ENCODE measurements around the gene MAGED1. TPM values are rescaled to one million over a fixed set of nuclear protein-coding genes. Genes with fewer than 3 reads are reported as not detected.
"Not testable (repeated sequence)": the region's sequence is repeated elsewhere in the genome, so short reads cannot be mapped to it uniquely, and the experiment has no call there.

The MAGED1 gene
- total and polyA plus RNA-seq, 2 donors = 50.3 to 131 TPM

DNA sequence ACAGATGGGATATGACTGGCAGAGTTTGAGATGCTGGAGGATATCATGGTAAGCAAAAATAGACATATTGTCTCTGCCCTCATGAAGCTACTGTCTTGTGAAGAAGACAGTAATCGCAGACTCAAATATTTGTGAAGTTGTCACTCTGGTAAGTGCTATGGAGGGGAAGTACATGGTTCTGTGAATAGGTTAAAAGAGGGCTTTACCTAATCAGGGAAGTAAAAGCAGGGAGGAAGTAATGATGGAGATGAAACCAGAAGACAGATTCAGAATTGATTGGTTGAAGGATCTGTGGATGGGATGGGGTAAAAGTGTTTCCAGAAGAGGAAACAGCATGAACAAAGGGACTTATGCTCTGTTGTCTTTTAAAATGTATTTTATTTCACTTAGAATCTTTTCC lies 19.3 kb upstream of the MAGED1 start:
- no peak for DNase-seq (ENCODE audit: extremely low spot score)
- H3K4me3 ChIP-seq (ENCODE audit: low read depth, low read length) = no peak overlapping the region
- 94% methylated on average over 1 of the region's 1 CpG for WGBS
- no peaks in the 10 kb centered on the region for H3K36me3 ChIP-seq (ENCODE audit: insufficient read depth)
- no peaks in the 10 kb centered on the region for H3K4me1 ChIP-seq (ENCODE audit: insufficient read depth)
- no peak overlapping the region for H3K27ac ChIP-seq (ENCODE audit: low read depth)

DNA sequence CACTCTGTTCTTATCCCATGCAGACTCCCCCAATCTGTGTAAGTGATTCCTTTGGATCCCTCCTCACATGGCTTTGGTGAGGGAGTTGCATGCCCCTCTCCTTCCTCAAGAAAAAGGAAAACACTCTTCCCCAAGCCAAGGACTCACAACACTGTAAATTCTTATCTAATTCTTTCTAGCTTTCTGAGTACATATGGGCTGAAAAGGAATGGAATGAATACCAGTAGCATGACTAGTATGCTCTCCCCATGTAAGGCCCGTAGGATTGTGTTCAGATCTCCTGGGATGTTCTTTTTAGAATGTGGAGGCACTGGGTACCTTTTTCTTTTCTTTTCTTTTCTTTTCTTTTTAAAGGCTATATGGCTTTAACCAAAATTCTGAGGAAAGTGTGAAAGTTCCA lies 17.0 kb upstream of the MAGED1 start:
- Histone ChIP-seq H3K4me1 (ENCODE audit: insufficient read depth) (no peaks in the 10 kb centered on the region), H3K36me3 (ENCODE audit: insufficient read depth) (no peaks in the 10 kb centered on the region), H3K4me3 (ENCODE audit: low read depth, low read length) (no peak overlapping the region), H3K27ac (ENCODE audit: low read depth) (no peak overlapping the region)
- DNase-seq (ENCODE audit: extremely low spot score) = no peak
- WGBS = 44% methylated on average over 1 of the region's 1 CpG

DNA sequence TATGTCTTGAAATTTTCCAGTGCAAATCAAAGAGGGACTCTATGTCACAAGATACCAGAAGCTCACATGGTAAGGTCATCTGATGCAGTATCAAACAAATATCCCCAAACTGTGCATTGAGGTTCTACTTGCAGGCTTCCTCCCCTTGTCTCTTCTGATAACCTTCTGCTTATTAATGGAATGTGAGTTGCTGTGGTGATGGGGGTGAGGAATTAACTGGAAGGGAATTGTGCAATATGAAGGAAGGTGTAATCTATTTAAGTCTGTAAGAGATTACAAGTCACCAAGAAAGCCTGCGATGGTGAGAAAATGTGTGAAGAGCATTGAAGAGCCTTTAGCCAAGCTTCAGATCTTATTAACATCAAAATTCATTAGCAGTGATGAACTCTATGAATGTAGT lies 15.4 kb upstream of the MAGED1 start:
- H3K4me3 ChIP-seq (ENCODE audit: low read depth, low read length) = no peak overlapping the region
- H3K27ac ChIP-seq (ENCODE audit: low read depth) = no peak overlapping the region
- DNase-seq (ENCODE audit: extremely low spot score) = no peak
- no peaks in the 10 kb centered on the region for H3K4me1 ChIP-seq (ENCODE audit: insufficient read depth)
- no peaks in the 10 kb centered on the region for H3K36me3 ChIP-seq (ENCODE audit: insufficient read depth)
- 95% methylated on average over 1 of the region's 1 CpG for WGBS

DNA sequence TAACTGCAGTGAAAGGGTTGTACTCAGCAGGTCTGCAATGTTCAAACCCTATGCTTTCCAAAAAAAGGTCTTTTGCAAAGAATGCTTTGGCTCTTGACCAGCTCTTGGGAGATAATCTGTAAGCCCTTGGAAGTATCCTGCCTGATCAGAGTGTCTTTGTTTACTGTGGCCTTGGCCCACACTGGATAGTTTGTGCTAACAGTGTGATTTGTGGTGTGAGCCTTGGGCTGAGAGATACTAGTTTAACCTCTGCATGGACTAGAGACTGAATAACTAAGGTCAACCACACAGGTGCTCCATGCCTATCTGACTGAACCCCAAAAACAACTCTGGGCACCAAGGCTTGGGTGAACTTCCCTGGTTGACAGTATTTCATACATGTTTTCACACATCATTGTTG lies 3.6 kb upstream of the MAGED1 start:
- DNase-seq (ENCODE audit: extremely low spot score) = no peak
- no peaks in the 10 kb centered on the region for H3K4me1 ChIP-seq (ENCODE audit: insufficient read depth)
- no peaks in the 10 kb centered on the region for H3K36me3 ChIP-seq (ENCODE audit: insufficient read depth)
- no peak overlapping the region for H3K27ac ChIP-seq (ENCODE audit: low read depth)
- H3K4me3 ChIP-seq (ENCODE audit: low read depth, low read length) = no peak overlapping the region

DNA sequence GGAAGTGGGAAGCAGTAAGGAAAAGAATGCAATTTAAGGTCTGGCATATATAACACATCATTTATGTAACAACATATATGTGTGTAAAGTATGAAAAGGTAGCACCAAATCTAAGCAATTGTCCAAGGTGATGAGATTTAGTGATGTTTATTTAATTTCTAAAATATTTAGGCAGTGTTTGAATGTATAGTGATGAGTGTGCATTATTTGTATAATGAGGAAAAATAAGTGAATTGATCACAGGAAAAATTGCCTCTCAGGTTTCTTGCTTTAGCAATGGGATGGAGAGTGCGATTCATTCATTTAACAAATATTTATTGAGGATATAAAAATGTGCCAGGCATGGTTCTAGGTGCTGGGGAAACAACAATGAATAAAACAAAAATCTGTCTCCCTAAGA lies 2.2 kb upstream of the MAGED1 start:
- H3K36me3 ChIP-seq (ENCODE audit: insufficient read depth) = no peaks in the 10 kb centered on the region
- DNase-seq (ENCODE audit: extremely low spot score) = no peak
- H3K27ac ChIP-seq (ENCODE audit: low read depth) = no peak overlapping the region
- no peak overlapping the region for H3K4me3 ChIP-seq (ENCODE audit: low read depth, low read length)
- H3K4me1 ChIP-seq (ENCODE audit: insufficient read depth) = peaks cover 2% of the 10 kb centered on the region
- 88% methylated on average over 1 of the region's 1 CpG for WGBS

DNA sequence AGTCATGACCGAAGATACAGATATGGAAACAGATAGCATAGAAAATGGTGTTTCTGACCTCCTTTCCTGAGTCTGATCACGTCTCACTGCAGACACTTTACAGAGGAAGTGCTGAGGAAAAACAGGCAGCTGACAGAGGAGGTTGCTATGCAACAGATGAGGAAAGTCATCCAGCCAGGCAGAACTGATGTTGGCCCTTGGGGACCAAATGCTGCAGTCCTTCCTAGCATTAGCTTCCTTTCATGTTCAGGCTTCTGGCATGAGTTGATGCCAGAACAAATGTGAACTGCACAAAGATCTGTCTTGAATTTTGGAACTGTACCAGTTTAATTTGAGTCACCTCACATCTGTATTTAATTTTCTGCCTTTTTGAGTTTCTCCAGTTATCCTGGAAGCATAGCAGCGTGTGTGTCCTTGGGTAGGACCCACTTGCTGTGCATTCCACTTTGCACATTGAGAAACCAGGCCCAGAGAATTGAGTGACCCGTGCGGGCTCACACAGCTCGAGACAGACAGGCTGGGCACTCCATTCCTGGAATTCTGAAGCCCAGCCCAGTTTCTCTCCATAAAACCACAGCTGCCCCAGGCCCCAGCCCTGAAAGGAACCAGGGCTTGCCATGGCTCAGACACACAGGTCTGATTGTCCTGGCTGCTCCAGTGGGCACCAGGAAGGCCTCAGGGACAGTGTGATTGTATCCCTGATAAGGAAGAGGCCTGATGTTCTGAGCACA lies 1.4 kb upstream of the MAGED1 start:
- no peak overlapping the region for H3K4me3 ChIP-seq (ENCODE audit: low read depth, low read length)
- WGBS = 14% methylated on average over 6 of the region's 6 CpGs
- no peaks in the 10 kb centered on the region for H3K36me3 ChIP-seq (ENCODE audit: insufficient read depth)
- peaks cover 2% of the 10 kb centered on the region for H3K4me1 ChIP-seq (ENCODE audit: insufficient read depth)
- DNase-seq (ENCODE audit: extremely low spot score) = no peak
- no peak overlapping the region for H3K27ac ChIP-seq (ENCODE audit: low read depth)

DNA sequence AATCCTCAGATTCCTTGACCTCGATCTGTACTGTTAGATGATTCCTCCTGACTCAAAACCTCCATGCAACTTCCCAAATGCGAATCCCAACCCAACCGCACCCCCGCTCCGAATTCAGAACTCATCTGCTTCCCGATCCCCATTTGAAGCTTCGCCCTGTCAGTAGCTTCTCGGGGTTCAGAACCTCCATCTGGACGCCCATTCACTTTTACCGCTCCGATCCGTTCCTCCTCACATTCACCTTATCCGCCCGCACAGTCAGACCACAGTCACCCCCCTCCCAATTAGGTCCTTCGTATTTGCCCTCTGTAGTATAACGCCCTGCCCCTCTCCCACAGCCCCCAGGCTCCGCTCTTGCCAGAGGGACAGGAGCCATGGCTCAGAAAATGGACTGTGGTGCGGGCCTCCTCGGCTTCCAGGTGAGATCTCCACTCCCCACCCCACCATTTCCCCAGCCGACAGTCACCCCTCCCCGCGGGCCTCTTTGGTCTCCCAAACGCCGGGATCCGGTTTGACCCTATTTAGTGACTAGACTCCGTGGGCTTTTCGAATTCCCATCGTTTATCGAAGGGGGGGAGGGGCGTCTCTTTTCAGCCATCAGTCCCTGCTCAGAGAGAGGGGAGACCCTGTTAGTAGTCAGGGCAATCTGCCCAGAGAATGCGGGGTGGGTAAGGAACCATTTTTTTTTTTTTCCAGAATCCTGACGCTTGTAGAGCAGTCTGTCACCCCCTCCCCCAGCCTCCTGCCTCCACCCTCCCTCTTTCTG lies 691 bp downstream of the MAGED1 start:
- under 1% methylated on average over 32 of the region's 32 CpGs for WGBS

DNA sequence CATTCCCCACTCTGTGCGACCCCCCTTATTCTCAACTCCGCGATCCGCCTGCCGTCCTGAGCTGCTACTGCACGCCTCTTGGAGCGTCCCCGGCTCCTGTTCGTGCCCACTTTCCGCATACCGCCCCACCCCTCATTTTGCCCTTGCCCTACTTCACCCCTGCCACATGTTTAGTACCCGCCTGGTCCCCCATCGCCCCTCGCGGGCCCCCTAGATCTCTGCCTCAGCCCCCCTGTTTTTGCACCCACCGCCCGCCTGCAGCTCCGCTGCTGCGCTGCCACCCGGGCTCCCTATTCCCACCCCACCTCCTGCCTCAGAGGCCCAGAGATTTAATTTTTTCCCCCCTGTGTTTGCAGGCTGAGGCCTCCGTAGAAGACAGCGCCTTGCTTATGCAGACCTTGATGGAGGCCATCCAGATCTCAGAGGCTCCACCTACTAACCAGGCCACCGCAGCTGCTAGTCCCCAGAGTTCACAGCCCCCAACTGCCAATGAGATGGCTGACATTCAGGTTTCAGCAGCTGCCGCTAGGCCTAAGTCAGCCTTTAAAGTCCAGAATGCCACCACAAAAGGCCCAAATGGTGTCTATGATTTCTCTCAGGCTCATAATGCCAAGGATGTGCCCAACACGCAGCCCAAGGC lies 1.4 kb downstream of the MAGED1 start:
- Histone ChIP-seq H3K4me3 (ENCODE audit: low read depth, low read length) (peak overlapping the region; percentile 47), H3K36me3 (ENCODE audit: insufficient read depth) (no peaks in the 10 kb centered on the region), H3K27ac (ENCODE audit: low read depth) (no peak overlapping the region), H3K4me1 (ENCODE audit: insufficient read depth) (peaks cover 2% of the 10 kb centered on the region)
- DNase-seq (ENCODE audit: extremely low spot score) = no peak
- 4% methylated on average over 25 of the region's 25 CpGs for WGBS

More for the DNA sequence above, 691 bp downstream of the MAGED1 start:
- Histone ChIP-seq H3K36me3 (ENCODE audit: insufficient read depth) (no peaks in the 10 kb centered on the region), H3K4me1 (ENCODE audit: insufficient read depth) (peaks cover 2% of the 10 kb centered on the region), H3K27ac (ENCODE audit: low read depth) (no peak overlapping the region), H3K4me3 (ENCODE audit: low read depth, low read length) (peak overlapping the region; percentile 47)
- DNase-seq (ENCODE audit: extremely low spot score) = peak; percentile 25

DNA sequence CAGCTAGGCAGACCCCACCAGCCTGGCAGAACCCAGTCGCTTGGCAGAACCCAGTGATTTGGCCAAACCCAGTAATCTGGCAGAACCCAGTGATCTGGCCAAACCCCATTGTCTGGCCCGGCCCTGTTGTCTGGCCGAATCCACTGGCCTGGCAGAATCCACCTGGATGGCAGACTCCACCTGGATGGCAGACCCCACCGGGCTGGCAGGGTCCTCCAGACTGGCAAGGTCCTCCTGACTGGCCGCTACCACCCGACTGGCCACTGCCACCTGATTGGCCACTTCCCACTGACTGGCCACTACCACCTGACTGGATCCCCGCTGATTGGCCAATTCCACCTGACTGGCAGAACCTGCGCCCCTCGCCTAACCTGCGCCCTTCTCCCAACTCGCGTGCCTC lies 3.2 kb downstream of the MAGED1 start:
- H3K27ac ChIP-seq (ENCODE audit: low read depth) = no peak overlapping the region
- WGBS = 93% methylated on average over 12 of the region's 12 CpGs
- peaks cover under 1% of the 10 kb centered on the region for H3K36me3 ChIP-seq (ENCODE audit: insufficient read depth)
- no peak for DNase-seq (ENCODE audit: extremely low spot score)
- peaks cover 2% of the 10 kb centered on the region for H3K4me1 ChIP-seq (ENCODE audit: insufficient read depth)
- H3K4me3 ChIP-seq (ENCODE audit: low read depth, low read length) = no peak overlapping the region

DNA sequence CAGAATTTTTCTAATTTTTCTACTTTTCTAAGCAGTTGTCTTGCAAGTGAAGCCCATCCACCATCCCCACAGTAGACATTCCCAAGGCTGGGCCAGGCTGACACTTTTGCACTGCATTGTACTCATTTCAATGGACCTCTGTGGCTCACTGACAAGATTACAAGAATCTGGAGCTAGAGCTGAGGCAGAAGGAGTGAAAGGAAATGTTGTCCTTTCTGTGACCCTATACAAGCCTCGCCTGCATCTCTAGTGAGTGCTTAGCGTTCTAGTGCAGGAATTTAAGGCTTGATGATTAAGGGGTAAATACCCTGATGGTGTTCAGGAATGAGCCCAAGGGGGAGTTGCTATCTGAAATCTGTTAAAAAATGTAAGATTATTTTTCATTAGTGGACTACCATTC lies 6.3 kb downstream of the MAGED1 start:
- DNase-seq (ENCODE audit: extremely low spot score) = no peak
- Histone ChIP-seq H3K4me3 (ENCODE audit: low read depth, low read length) (no peak overlapping the region), H3K36me3 (ENCODE audit: insufficient read depth) (peaks cover 1% of the 10 kb centered on the region), H3K4me1 (ENCODE audit: insufficient read depth) (peaks cover 2% of the 10 kb centered on the region), H3K27ac (ENCODE audit: low read depth) (no peak overlapping the region)
- 32% methylated on average over 2 of the region's 2 CpGs for WGBS

DNA sequence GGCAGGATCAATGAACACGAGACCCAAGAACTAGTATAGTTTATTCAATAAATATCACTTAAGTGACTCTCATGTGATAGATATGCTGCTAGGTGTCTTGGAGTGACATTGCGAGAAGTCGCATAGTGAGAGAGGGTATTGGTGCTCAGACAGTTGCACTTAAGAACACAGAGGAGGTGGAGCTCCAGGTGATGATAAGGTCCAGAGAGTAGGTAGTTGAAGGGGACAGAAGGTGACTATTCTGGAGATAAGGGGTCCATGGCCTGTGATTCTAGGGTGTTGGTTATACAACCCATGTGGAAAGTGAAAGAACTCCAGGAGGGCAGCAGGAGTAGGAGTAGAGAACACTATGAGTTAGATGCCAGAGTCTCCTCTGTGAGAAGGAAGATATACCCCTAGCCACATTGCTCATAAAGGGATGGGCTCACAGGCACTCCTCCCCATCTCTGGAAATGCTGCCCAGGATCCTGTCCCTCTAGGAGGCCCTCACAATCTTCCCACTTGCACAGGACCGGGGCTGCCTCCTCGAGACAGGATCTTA lies 9.2 kb downstream of the MAGED1 start:
- Histone ChIP-seq H3K36me3 (ENCODE audit: insufficient read depth) (peaks cover 1% of the 10 kb centered on the region), H3K4me3 (ENCODE audit: low read depth, low read length) (no peak overlapping the region), H3K4me1 (ENCODE audit: insufficient read depth) (no peaks in the 10 kb centered on the region), H3K27ac (ENCODE audit: low read depth) (no peak overlapping the region)
- no peak for DNase-seq (ENCODE audit: extremely low spot score)
- 83% methylated on average over 5 of the region's 5 CpGs for whole genome bisulfite sequencing

DNA sequence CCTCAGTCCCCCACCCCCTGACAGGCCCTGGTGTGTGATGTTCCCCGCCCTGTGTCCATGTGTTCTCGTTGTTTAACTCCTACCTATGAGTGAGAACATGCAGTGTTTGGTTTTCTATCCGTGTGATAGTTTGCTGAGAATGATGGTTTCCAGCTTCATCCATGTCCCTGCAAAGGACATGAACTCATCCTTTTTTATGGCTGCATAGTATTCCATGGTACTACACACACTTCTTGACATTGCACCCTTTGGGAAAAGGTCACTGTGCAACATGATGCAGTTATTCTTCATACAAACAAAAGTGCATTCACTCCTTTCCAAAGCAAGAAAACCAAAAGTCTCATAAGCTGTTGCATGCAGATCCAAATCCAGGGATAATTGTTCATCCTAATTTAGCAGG lies 11.7 kb downstream of the MAGED1 start:
- WGBS = 92% methylated on average over 3 of the region's 3 CpGs
- not testable (repeated sequence) for H3K36me3 ChIP-seq (ENCODE audit: insufficient read depth); H3K4me3 ChIP-seq (ENCODE audit: low read depth, low read length); DNase-seq (ENCODE audit: extremely low spot score); H3K4me1 ChIP-seq (ENCODE audit: insufficient read depth); H3K27ac ChIP-seq (ENCODE audit: low read depth)

DNA sequence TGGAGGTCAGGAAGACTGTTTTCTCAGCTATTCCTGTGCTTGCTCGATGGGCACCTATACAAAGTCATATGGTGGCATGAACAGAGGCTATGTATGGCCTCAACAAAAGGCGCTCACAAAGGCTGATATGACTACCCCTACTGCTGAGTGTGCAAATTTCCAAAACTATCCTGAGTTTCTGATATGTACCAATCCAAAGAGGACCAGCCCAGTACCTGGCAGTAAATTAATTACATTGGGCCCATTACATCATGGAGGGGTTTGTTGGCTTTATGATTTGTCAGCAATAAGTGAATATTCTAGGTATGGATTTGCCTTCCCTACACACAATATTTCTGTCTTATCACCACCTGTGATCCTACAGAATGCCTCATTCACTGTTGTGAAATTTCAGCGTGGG lies 12.3 kb downstream of the MAGED1 start:
- no peak for DNase-seq (ENCODE audit: extremely low spot score)
- WGBS = 89% methylated on average over 3 of the region's 3 CpGs
- Histone ChIP-seq H3K27ac (ENCODE audit: low read depth) (no peak overlapping the region), H3K4me3 (ENCODE audit: low read depth, low read length) (no peak overlapping the region), H3K36me3 (ENCODE audit: insufficient read depth) (peaks cover 1% of the 10 kb centered on the region), H3K4me1 (ENCODE audit: insufficient read depth) (no peaks in the 10 kb centered on the region)

DNA sequence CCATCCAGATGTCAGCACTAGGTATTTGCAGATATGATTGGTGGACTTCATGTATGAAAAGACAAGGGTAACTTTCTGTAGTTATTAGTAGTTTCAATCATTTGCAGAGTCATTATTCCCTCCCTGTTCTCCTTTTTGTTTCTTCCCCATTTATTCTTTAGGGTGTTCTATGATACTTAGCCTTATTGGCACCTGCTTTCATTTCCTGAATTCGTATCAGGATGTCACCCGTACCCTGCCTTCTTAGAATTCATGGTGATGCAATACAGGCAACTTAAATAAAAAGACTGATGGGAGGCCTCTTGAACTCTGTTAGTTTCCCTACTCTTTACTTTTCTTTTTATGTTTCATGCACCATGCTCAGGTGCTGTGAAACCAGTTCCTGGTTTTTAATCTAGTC lies 24.2 kb downstream of the MAGED1 start:
- Histone ChIP-seq H3K4me1 (ENCODE audit: insufficient read depth) (no peaks in the 10 kb centered on the region), H3K27ac (ENCODE audit: low read depth) (no peak overlapping the region), H3K36me3 (ENCODE audit: insufficient read depth) (no peaks in the 10 kb centered on the region), H3K4me3 (ENCODE audit: low read depth, low read length) (no peak overlapping the region)
- WGBS = 67% methylated on average over 2 of the region's 2 CpGs
- DNase-seq (ENCODE audit: extremely low spot score) = no peak

Data from urinary bladder (tissue), 4 donors.